ENCODE measurements around the gene SNRPD1.

Gene SNRPD1

GRCh38 chr18:21678859-21679258 lies 66.7 kb downstream of the SNRPD1 start:
- Histone ChIP-seq H3K4me3 (ENCODE audit: severe bottlenecking) (no peak overlapping the region), H3K9me3 (ENCODE audit: severe bottlenecking) (no peaks in the 10 kb centered on the region), H3K4me1 (ENCODE audit: insufficient read depth, poor library complexity, severe bottlenecking) (peaks cover 19% of the 10 kb centered on the region), H3K27ac (ENCODE audit: poor library complexity, severe bottlenecking) (no peak overlapping the region), H3K27me3 (ENCODE audit: insufficient read depth, poor library complexity, severe bottlenecking) (no peaks in the 10 kb centered on the region), H3K36me3 (ENCODE audit: low read depth) (no peaks in the 10 kb centered on the region)
- no peak for ATAC-seq (ENCODE audit: low read depth)
- no peak for DNase-seq (ENCODE audit: low spot score)
- TF ChIP-seq CTCF (IDR thresholded peaks at IDR 0.05; ENCODE audit: poor library complexity, severe bottlenecking) = no peak

DNA sequence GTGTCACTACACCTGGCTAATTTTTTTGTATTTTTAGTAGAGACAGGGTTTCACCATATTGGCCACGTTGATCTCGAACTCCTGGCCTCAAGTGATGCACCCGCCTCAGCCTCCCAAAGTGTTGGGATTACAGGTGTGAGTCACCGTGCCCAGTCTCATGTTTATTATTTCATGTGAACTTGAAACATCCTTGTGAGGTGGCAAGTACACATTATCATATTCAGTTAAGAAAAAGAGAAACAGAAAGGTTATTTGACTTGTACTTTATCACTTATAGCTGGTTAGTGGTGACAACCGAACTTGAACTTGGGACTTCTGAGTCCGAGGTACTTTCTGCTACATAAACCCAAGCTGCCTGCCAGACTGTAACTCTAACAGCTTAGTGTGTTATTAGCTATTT lies 68.0 kb downstream of the SNRPD1 start:
- Histone ChIP-seq H3K4me3 (ENCODE audit: severe bottlenecking) (no peak overlapping the region), H3K9me3 (ENCODE audit: severe bottlenecking) (no peaks in the 10 kb centered on the region), H3K4me1 (ENCODE audit: insufficient read depth, poor library complexity, severe bottlenecking) (peaks cover 17% of the 10 kb centered on the region), H3K36me3 (ENCODE audit: low read depth) (no peaks in the 10 kb centered on the region), H3K27me3 (ENCODE audit: insufficient read depth, poor library complexity, severe bottlenecking) (no peaks in the 10 kb centered on the region), H3K27ac (ENCODE audit: poor library complexity, severe bottlenecking) (no peak overlapping the region)
- ATAC-seq (ENCODE audit: low read depth) (no peak), DNase-seq (ENCODE audit: low spot score) (no peak)
- TF ChIP-seq CTCF (IDR thresholded peaks at IDR 0.05; ENCODE audit: poor library complexity, severe bottlenecking) = no peak

- H3K27me3 ChIP-seq (ENCODE audit: insufficient read depth, poor library complexity, severe bottlenecking) = no peaks in the 10 kb centered on the region
- DNase-seq (ENCODE audit: low spot score) = no peak
- ATAC-seq (ENCODE audit: low read depth) = peak; percentile 84
- H3K27ac ChIP-seq (ENCODE audit: poor library complexity, severe bottlenecking) = peak overlapping the region; percentile 9
- H3K36me3 ChIP-seq (ENCODE audit: low read depth) = no peaks in the 10 kb centered on the region
- no peaks in the 10 kb centered on the region for H3K9me3 ChIP-seq (ENCODE audit: severe bottlenecking)
- TF ChIP-seq CTCF (IDR thresholded peaks at IDR 0.05; ENCODE audit: poor library complexity, severe bottlenecking) = no peak
- peak overlapping the region; percentile 6 for H3K4me3 ChIP-seq (ENCODE audit: severe bottlenecking)
- peaks cover 12% of the 10 kb centered on the region for H3K4me1 ChIP-seq (ENCODE audit: insufficient read depth, poor library complexity, severe bottlenecking)
These were observed 70.4 kb downstream of the SNRPD1 start for GRCh38 chr18:21682371-21683051.

Measured in RWPE2 (cell line).